ENCODE data around the gene COX6B2. TPM values are rescaled to one million over a fixed set of nuclear protein-coding genes. Genes with fewer than 3 reads are reported as not detected.
"Not testable (repeated sequence)": the region's sequence is repeated elsewhere in the genome, so short reads cannot be mapped to it uniquely, and the experiment has no call there.

Gene COX6B2, protein sequence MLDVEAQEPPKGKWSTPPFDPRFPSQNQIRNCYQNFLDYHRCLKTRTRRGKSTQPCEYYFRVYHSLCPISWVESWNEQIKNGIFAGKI
- total RNA-seq (1 to 10 TPM in 1 of 2 donors, under 1 TPM in 1; 0.69 to 2.8 TPM), polyA plus RNA-seq (ENCODE audit: insufficient read length in 2 of 2) (1 to 10 TPM; 3.8 to 4.8 TPM)
- long read RNA-seq, donor 1, partial matches to known transcripts = 0 of 2 reads
- long read RNA-seq, donor 1, other reads (novel, unspliced or antisense) = 0 of 2 reads
- long read RNA-seq, donor 2 = 0 reads
- long read RNA-seq, donor 3 = 0 reads
- long read RNA-seq, donor 4 = 0 reads

DNA sequence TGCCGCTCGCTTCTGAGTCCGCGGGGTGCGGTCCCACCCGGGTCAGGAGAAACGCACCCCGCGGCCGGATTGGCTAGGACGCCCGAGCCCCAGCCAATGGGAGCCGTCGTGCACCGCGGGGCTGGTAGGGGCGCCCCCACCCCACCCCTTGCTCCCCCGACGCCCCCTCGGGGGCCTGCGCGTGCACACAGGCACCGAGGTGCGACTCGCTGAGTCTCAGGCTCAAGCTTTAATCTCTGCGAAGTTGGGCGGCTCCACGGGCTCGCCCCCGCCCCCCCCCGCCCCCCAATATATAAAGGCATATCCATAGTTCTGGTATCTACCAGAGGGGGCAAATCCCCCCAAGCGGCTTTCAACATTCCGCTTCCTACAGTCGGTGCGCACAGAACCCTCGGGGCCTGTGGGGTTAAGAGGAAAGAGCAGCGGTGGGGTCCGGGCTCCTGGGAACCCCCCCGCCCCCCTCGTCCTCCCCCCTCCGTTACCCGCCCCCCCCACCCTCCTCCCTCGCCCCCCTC lies at the start of gene COX6B2:
Gene COX6B2 (minus strand): TSS at position 22 of the 515 bp plus-strand sequence. CDS start 198 bp downstream, outside the sequence.
- Histone ChIP-seq H3K27ac (ENCODE audit: low read depth, low read length) (no peak within 1 kb of the TSS), H3K36me3 (ENCODE audit: control insufficient read depth, insufficient read depth, low read length) (peaks cover 6% of the 10 kb centered on the region), H3K4me1 (ENCODE audit: control insufficient read depth, insufficient read depth, low read length) (peaks cover 30% of the 10 kb centered on the region), H3K4me3 (ENCODE audit: low read depth, low read length) (peak within 1 kb of the TSS; percentile 29), H3K27me3 (ENCODE audit: control insufficient read depth, insufficient read depth, low read length) (peaks cover 43% of the 10 kb centered on the region), H3K9me3 (ENCODE audit: control insufficient read depth, insufficient read depth, low read length) (no peaks in the 10 kb centered on the region)
- 1% methylated on average over 21 of the region's 43 CpGs for WGBS (ENCODE audit: insufficient coverage)
- DNase-seq (ENCODE audit: low read depth in 4 of 6, low spot score in 6 of 6) = no peak

DNA sequence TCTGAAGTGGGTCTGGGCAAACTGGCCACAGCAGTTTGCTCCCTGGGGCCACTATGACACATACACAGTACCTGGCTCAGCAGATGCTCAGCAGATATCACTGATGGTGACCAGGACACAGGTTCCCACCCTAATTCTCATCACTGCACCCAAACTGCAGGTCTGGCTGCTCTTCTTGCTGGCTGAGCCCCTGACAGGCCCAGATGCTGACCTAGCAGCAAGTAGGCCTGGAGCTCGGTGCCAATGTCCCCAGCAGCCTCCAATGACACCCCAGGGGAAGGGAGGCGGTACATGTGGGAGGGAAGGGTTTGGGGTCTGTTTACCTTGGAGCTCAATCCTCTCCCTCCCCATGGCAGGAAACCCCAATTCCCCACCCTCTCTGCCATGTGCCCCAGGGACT lies 48.0 kb upstream of the COX6B2 start:
- no CpG with 5 or more reads among the region's 2 CpGs for WGBS (ENCODE audit: insufficient coverage)
- Histone ChIP-seq H3K4me1 (ENCODE audit: control insufficient read depth, insufficient read depth, low read length) (peaks cover 29% of the 10 kb centered on the region), H3K27ac (ENCODE audit: low read depth, low read length) (no peak overlapping the region), H3K9me3 (ENCODE audit: control insufficient read depth, insufficient read depth, low read length) (no peaks in the 10 kb centered on the region), H3K27me3 (ENCODE audit: control insufficient read depth, insufficient read depth, low read length) (no peaks in the 10 kb centered on the region), H3K36me3 (ENCODE audit: control insufficient read depth, insufficient read depth, low read length) (peaks cover 54% of the 10 kb centered on the region), H3K4me3 (ENCODE audit: low read depth, low read length) (no peak overlapping the region)
- DNase-seq (ENCODE audit: low read depth in 4 of 6, low spot score in 6 of 6) = no peak

DNA sequence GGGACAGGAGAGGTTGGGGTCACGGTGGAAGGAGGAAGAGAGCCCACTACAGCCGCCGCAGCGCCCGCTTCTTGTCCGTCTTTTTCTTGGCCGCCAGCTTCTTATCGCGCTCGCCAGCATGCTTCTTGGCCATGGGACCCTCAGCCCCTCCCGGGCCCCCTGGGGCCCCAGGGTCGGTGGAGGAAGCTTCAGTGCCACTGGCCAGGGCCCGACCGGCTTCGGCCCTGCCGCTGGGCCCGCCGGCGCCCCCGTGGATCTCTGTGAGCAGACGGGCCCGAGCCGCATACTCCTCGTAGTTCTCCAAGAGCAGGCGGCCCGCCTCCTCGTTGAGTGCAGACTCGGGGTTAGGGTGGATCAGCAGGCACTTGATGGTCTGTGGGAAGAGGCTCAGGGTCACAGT lies 46.9 kb upstream of the COX6B2 start:
- DNase-seq (ENCODE audit: low read depth in 4 of 6, low spot score in 6 of 6) = not testable (repeated sequence)
- peaks cover 54% of the 10 kb centered on the region for H3K36me3 ChIP-seq (ENCODE audit: control insufficient read depth, insufficient read depth, low read length)

DNA sequence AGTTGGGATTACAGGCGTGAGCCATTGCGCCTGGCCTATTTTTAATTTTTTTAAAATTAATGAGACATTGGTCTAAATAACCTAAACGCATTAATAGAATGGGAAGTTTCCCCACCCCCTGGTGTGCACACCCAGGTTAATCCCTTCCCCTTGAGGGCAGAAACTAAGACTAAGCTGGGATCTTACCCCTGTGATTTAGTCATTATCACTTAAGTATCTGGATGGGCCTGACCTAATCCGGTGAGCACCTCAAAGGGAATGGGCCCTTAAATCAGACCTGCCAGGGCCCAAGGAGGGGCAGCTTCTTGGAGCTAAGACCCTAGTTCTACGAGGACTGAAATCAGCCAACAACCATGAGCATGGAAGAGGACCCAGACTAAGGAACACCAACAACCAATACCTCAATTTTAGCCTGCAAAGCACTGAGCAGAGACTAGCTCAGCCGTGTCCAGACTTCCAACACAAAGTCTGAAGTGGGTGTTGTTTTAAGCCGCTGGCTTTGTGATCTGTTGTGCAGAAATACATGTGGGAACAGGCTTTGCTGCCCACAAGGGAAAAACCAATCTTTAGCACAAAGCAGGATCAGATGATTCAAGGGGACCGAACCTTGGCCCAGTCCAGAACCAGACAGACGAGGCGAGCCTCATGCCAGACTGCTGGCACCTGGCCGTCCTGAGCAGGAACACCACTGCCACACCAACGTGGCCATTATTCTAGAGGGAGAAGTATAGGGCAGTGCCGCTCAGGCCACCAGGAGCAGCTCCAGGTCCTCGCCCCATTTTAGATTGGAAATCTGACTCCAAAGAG lies 46.0 kb upstream of the COX6B2 start:
- 88% methylated on average over 6 of the region's 14 CpGs for WGBS (ENCODE audit: insufficient coverage)
- Histone ChIP-seq H3K27me3 (ENCODE audit: control insufficient read depth, insufficient read depth, low read length) (no peaks in the 10 kb centered on the region), H3K4me3 (ENCODE audit: low read depth, low read length) (no peak overlapping the region), H3K4me1 (ENCODE audit: control insufficient read depth, insufficient read depth, low read length) (peaks cover 13% of the 10 kb centered on the region), H3K9me3 (ENCODE audit: control insufficient read depth, insufficient read depth, low read length) (no peaks in the 10 kb centered on the region), H3K36me3 (ENCODE audit: control insufficient read depth, insufficient read depth, low read length) (peaks cover 47% of the 10 kb centered on the region), H3K27ac (ENCODE audit: low read depth, low read length) (no peak overlapping the region)
- DNase-seq (ENCODE audit: low read depth in 4 of 6, low spot score in 6 of 6) = no peak

More for the DNA sequence above, 46.9 kb upstream of the COX6B2 start:
- H3K4me3 ChIP-seq (ENCODE audit: low read depth, low read length); H3K27ac ChIP-seq (ENCODE audit: low read depth, low read length); H3K9me3 ChIP-seq (ENCODE audit: control insufficient read depth, insufficient read depth, low read length); H3K27me3 ChIP-seq (ENCODE audit: control insufficient read depth, insufficient read depth, low read length): not testable (repeated sequence)
- WGBS (ENCODE audit: insufficient coverage) = 93% methylated on average over 9 of the region's 28 CpGs
- peaks cover 21% of the 10 kb centered on the region for H3K4me1 ChIP-seq (ENCODE audit: control insufficient read depth, insufficient read depth, low read length)

DNA sequence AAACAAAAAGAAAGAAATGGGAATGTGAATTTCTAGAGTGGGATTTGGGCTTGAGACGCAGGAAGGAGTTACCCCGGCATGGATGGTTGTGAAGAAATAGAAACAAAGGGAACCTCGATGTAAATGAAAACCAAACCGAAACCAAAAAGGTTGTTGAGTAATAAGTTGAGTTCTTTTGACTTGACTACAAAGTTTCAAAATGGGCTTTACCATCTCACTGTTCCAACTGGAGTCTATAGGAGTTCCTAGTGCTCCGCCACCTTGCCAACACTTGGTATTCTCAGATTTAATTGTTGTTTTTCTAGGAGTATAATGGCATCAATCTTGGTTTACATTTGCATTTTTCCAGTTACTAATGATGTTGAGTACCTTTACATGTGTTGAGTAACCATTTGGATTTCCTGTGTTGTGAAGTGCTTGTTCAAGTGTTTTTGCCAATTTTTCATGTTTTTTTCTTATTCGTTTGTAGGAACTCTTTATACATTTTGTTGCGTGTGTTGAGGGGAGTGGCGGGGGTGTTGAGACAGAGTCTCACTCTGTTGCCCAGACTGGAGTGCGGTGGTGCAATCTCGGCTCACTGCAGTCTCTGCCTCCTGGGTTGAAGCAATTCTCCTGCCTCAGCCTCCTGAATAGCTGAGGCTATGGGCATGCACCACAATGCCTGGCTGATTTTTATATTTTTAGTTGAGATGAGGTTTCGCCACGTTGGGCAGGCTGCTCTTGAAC lies 43.8 kb upstream of the COX6B2 start:
- H3K27me3 ChIP-seq (ENCODE audit: control insufficient read depth, insufficient read depth, low read length) = no peaks in the 10 kb centered on the region
- H3K36me3 ChIP-seq (ENCODE audit: control insufficient read depth, insufficient read depth, low read length) = peaks cover 31% of the 10 kb centered on the region
- no peak overlapping the region for H3K4me3 ChIP-seq (ENCODE audit: low read depth, low read length)
- H3K4me1 ChIP-seq (ENCODE audit: control insufficient read depth, insufficient read depth, low read length) = peaks cover 9% of the 10 kb centered on the region
- no peaks in the 10 kb centered on the region for H3K9me3 ChIP-seq (ENCODE audit: control insufficient read depth, insufficient read depth, low read length)
- WGBS (ENCODE audit: insufficient coverage) = 93% methylated on average over 7 of the region's 12 CpGs
- DNase-seq (ENCODE audit: low read depth in 4 of 6, low spot score in 6 of 6) = no peak
- H3K27ac ChIP-seq (ENCODE audit: low read depth, low read length) = no peak overlapping the region

DNA sequence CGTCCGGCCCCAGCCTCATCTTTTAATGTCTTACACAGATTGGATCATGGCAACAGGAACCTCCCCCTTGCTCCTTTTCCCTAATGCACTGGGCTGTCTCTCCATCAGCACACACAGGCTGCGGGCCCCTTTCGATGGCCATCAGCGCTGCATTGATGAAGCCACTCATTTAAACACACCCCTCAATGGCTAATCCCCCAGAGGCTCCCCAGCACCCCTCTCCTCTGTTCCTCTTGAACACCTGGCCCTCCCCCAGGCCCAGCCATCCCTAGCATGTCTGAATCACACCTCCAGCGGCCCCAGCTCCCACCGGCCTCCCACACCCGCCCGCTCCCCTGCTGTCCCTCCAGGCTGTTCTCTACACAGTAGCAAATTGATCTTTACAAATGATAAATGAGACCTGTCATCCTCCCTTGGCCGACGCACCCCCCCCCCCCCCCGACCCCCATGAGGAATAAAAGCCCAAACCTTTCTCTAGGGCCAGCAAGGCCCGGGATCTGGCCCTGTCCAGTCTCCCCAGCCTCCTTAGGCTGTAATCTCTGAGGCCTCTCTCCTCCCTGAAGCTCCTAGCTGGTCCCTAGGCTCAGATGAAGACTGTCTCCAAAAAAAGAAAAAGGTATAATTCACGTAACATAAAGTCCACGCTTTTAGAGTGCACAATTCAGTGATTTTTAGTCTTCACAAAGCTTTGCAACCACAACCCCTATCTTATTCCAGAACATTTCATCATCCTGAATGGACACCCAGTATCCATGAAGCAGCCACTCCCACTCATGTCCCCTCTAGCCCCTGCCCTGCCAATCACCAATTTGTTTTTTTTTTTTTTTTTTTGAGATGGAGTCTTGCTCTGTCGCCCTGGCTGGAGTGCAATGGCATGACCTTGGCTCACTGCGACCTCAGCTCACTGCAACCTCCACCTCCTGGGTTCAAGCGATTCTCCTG lies 38.6 kb upstream of the COX6B2 start:
- Histone ChIP-seq H3K27ac (ENCODE audit: low read depth, low read length) (no peak overlapping the region), H3K27me3 (ENCODE audit: control insufficient read depth, insufficient read depth, low read length) (no peaks in the 10 kb centered on the region), H3K9me3 (ENCODE audit: control insufficient read depth, insufficient read depth, low read length) (no peaks in the 10 kb centered on the region), H3K36me3 (ENCODE audit: control insufficient read depth, insufficient read depth, low read length) (peaks cover 48% of the 10 kb centered on the region), H3K4me1 (ENCODE audit: control insufficient read depth, insufficient read depth, low read length) (peaks cover 25% of the 10 kb centered on the region), H3K4me3 (ENCODE audit: low read depth, low read length) (no peak overlapping the region)
- WGBS (ENCODE audit: insufficient coverage) = 32% methylated on average over 16 of the region's 18 CpGs
- DNase-seq (ENCODE audit: low read depth in 4 of 6, low spot score in 6 of 6) = peak in 1 of 6 donors; percentile 1

DNA sequence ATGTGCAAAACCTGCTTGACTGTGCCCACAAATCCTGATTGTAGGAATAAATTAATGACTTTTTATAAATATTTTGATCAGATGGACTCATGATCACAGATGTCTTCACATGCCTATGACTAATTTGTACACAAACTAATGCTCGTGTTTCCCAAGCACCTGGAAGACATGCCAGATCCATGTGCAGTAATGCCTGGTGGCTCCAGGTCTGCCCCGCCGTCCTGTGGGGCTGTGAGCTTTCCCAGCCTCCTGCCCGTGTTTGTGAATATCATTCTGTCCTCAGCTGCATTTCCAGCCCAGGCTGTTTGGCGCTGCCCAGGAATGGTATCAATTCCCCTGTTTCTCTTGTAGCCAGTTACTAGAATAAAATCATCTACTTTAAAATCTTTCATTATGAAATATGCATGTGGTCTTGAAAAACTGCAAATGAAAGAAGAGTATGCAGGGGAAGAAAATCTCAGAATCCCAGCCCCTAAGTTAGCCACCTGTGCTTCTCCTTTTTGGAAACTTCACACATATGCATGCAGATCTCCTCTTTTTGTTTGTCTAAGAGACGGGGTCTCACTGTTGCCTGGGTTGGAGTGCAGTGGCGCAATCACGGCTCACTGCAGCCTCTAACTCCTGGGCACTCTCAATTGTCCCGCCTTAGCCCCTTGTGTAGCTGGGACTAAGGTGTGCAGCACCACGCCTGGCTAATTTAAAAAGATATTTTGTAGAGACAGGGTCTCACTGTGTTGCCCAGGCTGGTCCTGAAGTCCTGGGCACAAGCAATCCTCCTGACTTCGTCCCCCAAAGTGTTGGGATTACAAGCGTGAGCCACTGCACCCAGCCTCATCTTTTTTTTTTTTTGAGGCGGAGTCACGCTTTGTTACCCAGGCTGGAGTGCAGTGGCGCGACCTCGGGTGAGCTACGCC lies 37.4 kb upstream of the COX6B2 start:
- no peaks in the 10 kb centered on the region for H3K27me3 ChIP-seq (ENCODE audit: control insufficient read depth, insufficient read depth, low read length)
- no peak for DNase-seq (ENCODE audit: low read depth in 4 of 6, low spot score in 6 of 6)
- 58% methylated on average over 12 of the region's 18 CpGs for WGBS (ENCODE audit: insufficient coverage)
- peaks cover 36% of the 10 kb centered on the region for H3K4me1 ChIP-seq (ENCODE audit: control insufficient read depth, insufficient read depth, low read length)
- no peak overlapping the region for H3K27ac ChIP-seq (ENCODE audit: low read depth, low read length)
- no peak overlapping the region for H3K4me3 ChIP-seq (ENCODE audit: low read depth, low read length)
- peaks cover 60% of the 10 kb centered on the region for H3K36me3 ChIP-seq (ENCODE audit: control insufficient read depth, insufficient read depth, low read length)
- H3K9me3 ChIP-seq (ENCODE audit: control insufficient read depth, insufficient read depth, low read length) = no peaks in the 10 kb centered on the region

DNA sequence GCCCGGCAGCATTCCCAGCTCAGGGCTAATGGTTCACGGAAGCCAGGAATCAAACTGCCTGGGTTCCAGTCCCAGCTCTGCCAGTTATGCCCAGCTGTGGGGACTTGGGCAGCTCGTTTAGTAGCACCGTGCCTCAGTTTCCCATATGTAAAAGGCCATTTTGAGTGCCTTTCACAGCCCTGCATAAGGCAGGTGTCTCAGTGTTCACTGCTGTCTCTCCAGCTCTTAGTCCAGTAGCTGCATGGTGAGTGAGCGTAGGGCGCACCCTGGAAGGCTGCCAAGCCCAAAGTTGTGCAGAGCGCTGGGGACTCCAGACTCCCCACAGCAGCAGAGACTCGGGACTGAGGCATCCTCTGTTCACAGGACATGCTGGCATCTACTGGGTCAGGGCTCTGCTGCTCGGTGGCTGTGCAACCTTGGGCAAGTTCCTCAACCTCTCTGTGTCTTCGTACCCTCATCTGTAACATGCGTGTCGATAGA lies 36.7 kb upstream of the COX6B2 start:
- peaks cover 43% of the 10 kb centered on the region for H3K4me1 ChIP-seq (ENCODE audit: control insufficient read depth, insufficient read depth, low read length)
- H3K9me3 ChIP-seq (ENCODE audit: control insufficient read depth, insufficient read depth, low read length) = no peaks in the 10 kb centered on the region
- no peak overlapping the region for H3K27ac ChIP-seq (ENCODE audit: low read depth, low read length)
- H3K4me3 ChIP-seq (ENCODE audit: low read depth, low read length) = no peak overlapping the region
- H3K36me3 ChIP-seq (ENCODE audit: control insufficient read depth, insufficient read depth, low read length) = peaks cover 66% of the 10 kb centered on the region
- H3K27me3 ChIP-seq (ENCODE audit: control insufficient read depth, insufficient read depth, low read length) = no peaks in the 10 kb centered on the region
- WGBS (ENCODE audit: insufficient coverage) = 77% methylated on average over 8 of the region's 12 CpGs
- no peak for DNase-seq (ENCODE audit: low read depth in 4 of 6, low spot score in 6 of 6)
